SK-N-MC (cell line): Measurements from ENCODE around the gene UCP3.

ENCODE experiments used
- FOXP2 ChIP-seq: optimal IDR thresholded peaks from 2 replicates; pipeline ENCODE3; 2011; ENCODE audit warnings: mild to moderate bottlenecking, moderate library complexity; ENCODE audit not compliant: insufficient read depth; ENCODE audit errors: extremely low read length, control extremely low read depth
- POLR2AphosphoS5 ChIP-seq: IDR thresholded peaks from 2 replicates; pipeline ENCODE4 v1.6.1; 2012; ENCODE audit warnings: mild to moderate bottlenecking, low read depth, low read length, borderline replicate concordance

GRCh38 chr11:73962101-73962705, 46.7 kb downstream of the UCP3 start:
- TF ChIP-seq POLR2AphosphoS5 = no peak
- TF ChIP-seq FOXP2 = no peak
